SK-N-SH treated with all-trans-retinoic acid at 6 μM for 48 hours (cell line): ENCODE results near the gene RBM17.

Experiments used
- OSR1 ChIP-seq: fragments of 250-450 bp; sonication (Bioruptor Pico); IDR thresholded peaks from 2 replicates; pipeline ENCODE4 v1.8.0; 2022; ENCODE audit warnings: moderate library complexity, mild to moderate bottlenecking, inconsistent platforms
- ZC3H10 ChIP-seq: fragments of 250-450 bp; sonication (Bioruptor Pico); IDR thresholded peaks from 2 replicates; pipeline ENCODE4 v1.5.1; 2021; ENCODE audit warnings: mild to moderate bottlenecking, moderate library complexity
- ZFP30 ChIP-seq: fragments of 450-650 bp; formaldehyde crosslinking; IDR thresholded peaks from 2 replicates; pipeline ENCODE4 v1.5.0; 2022; ENCODE audit warnings: mild to moderate bottlenecking, moderate library complexity
- TF ChIP-seq, protein P1 (sequence below): fragments of 250-450 bp; sonication (Bioruptor Pico); IDR thresholded peaks from 2 replicates; pipeline ENCODE4 v1.5.1; 2021; ENCODE audit warnings: mild to moderate bottlenecking, moderate library complexity

DNA sequence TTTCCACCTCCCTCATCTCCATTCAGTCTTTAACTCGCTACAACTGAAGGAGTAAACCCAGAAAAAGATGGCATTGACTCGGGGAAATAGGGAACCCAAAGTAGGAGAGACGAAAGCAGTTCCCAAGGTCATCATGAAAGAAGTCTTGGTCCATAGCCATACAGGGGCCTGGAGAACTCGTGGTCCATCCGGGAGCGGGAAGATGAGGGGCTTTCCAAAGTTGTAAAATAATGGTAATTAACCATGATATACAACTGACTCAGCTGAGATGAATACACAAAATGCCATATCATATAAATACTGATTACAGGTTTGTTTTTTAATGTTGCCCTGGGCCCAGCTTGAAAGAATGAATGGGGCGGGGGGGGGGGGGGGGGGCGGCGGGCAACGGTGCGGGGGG, 32.3 kb downstream of the RBM17 start:
- no peak for TF ChIP-seq OSR1 (CRISPR knock-in tag)
- TF ChIP-seq ZC3H10 (CRISPR knock-in tag) = no peak
- TF ChIP-seq, protein P1, sequence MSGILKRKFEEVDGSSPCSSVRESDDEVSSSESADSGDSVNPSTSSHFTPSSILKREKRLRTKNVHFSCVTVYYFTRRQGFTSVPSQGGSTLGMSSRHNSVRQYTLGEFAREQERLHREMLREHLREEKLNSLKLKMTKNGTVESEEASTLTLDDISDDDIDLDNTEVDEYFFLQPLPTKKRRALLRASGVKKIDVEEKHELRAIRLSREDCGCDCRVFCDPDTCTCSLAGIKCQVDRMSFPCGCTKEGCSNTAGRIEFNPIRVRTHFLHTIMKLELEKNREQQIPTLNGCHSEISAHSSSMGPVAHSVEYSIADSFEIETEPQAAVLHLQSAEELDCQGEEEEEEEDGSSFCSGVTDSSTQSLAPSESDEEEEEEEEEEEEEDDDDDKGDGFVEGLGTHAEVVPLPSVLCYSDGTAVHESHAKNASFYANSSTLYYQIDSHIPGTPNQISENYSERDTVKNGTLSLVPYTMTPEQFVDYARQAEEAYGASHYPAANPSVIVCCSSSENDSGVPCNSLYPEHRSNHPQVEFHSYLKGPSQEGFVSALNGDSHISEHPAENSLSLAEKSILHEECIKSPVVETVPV (CRISPR knock-in tag) = no peak
- TF ChIP-seq ZFP30 (CRISPR knock-in tag) = no peak
